Nephron progenitor cell (in vitro differentiated cells): ENCODE measurements around the gene RNASE2.

Experiments used
- DNase-seq: peaks from one replicate; pipeline ENCODE4 v3.0.0; 2021
- H3K27ac Mint-ChIP-seq: 2 replicates; pipeline ENCODE4 v1.8.0; 2021; ENCODE audit warnings: mild to moderate bottlenecking, moderate library complexity, mixed read lengths
- H3K27me3 Mint-ChIP-seq: 2 replicates; pipeline ENCODE4 v1.8.0; 2021; ENCODE audit warnings: mild to moderate bottlenecking, low read depth, mixed read lengths; ENCODE audit not compliant: poor library complexity
- H3K36me3 Mint-ChIP-seq: 2 replicates; pipeline ENCODE4 v1.8.0; 2021; ENCODE audit warnings: low read depth, mixed read lengths
- H3K4me1 Mint-ChIP-seq: 2 replicates; pipeline ENCODE4 v1.8.0; 2021; ENCODE audit warnings: mixed read lengths
- H3K4me3 Mint-ChIP-seq: 2 replicates; pipeline ENCODE4 v1.8.0; 2021; ENCODE audit warnings: mild to moderate bottlenecking, moderate library complexity, mixed read lengths
- H3K9me3 Mint-ChIP-seq: 2 replicates; pipeline ENCODE4 v1.8.0; 2021; ENCODE audit warnings: mild to moderate bottlenecking, moderate library complexity, mixed read lengths
- CTCF ChIP-seq: fragments of 200-600 bp; sonication (generic); IDR thresholded peaks from 2 replicates; pipeline ENCODE4 v1.5.0; 2021; ENCODE audit warnings: antibody characterized with exemption

RNASE2 gene

GRCh38 chr14:20996521-20996920, 41.2 kb downstream of the RNASE2 start:
- Mint-ChIP-seq H3K9me3 (no peaks in the 10 kb centered on the region), H3K36me3 (peaks cover 52% of the 10 kb centered on the region), H3K4me3 (no peak overlapping the region), H3K4me1 (peaks cover 35% of the 10 kb centered on the region), H3K27me3 (peaks cover 4% of the 10 kb centered on the region), H3K27ac (no peak overlapping the region)
- TF ChIP-seq CTCF: no peak
- no peak for DNase-seq

DNA sequence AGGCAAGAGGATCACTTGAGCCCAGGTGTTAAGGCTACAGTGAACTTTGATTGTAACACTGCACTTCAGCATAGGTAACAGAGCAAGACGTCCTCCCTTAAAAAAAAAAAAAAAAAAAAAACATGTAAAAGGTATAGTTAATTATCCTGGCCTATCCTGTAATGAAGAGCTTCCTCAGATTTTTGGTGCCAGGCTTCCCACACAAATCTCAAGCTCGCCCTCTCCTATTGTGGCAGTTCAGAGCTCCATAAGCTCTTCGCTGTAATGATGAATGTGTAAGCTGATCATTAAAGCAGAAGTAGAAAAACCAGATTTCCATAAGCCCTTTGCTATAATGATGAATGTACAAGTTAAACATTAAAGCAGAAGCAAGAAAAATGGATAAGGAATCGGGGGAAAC, 41.8 kb downstream of the RNASE2 start:
- peaks cover 4% of the 10 kb centered on the region for H3K27me3 Mint-ChIP-seq
- no peaks in the 10 kb centered on the region for H3K9me3 Mint-ChIP-seq
- H3K4me1 Mint-ChIP-seq: peaks cover 29% of the 10 kb centered on the region
- no peak overlapping the region for H3K4me3 Mint-ChIP-seq
- no peak for TF ChIP-seq CTCF
- peak overlapping the region; percentile 72 for H3K27ac Mint-ChIP-seq
- H3K36me3 Mint-ChIP-seq: peaks cover 46% of the 10 kb centered on the region
- DNase-seq: no peak

DNA sequence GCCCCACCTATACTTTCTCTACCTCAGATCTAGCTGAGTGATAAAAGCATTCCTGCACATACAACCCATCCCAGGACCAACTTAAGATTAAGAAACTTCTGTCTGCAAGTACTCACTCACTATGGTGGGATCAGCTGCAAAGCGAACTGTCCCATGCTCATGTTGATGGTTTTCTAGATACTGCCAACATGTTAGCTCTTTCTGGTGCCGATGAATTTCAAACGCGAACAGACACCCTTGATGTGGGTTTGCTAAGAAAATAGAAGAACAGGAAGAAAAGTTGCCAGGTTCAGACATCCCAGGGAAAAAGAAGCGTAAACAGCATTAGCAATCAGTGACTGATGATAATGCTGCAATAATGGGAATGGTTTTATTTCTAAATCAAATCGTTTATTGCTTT, 42.3 kb downstream of the RNASE2 start:
- H3K36me3 Mint-ChIP-seq: peaks cover 42% of the 10 kb centered on the region
- H3K9me3 Mint-ChIP-seq: no peaks in the 10 kb centered on the region
- H3K4me1 Mint-ChIP-seq: peaks cover 28% of the 10 kb centered on the region
- no peak for TF ChIP-seq CTCF
- H3K4me3 Mint-ChIP-seq: no peak overlapping the region
- peaks cover 4% of the 10 kb centered on the region for H3K27me3 Mint-ChIP-seq
- H3K27ac Mint-ChIP-seq: peak overlapping the region; percentile 72
- DNase-seq: no peak

DNA sequence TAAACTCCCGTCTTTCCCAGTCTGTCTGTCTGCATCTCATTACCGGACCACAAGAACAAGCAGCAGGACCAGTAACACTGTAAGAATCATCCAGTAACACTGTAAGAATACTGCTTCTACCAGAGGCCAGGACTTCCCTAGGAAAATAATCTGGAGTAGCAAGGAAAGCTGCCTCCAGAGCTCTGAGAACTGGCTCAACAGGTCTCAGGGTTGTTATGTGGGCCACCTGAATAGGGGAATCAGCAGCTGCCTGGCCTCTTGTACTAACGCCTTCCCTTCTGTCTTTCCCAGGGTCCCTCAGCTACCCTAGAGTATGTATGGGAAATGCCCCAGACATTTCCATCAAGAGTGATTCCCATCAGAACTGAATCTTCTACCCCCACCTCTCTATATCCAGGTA, 42.9 kb downstream of the RNASE2 start:
- H3K4me1 Mint-ChIP-seq: peaks cover 28% of the 10 kb centered on the region
- TF ChIP-seq CTCF: no peak
- H3K27me3 Mint-ChIP-seq: peaks cover 4% of the 10 kb centered on the region
- DNase-seq: no peak
- peak overlapping the region; percentile 66 for H3K27ac Mint-ChIP-seq
- H3K36me3 Mint-ChIP-seq: peaks cover 38% of the 10 kb centered on the region
- no peaks in the 10 kb centered on the region for H3K9me3 Mint-ChIP-seq
- H3K4me3 Mint-ChIP-seq: no peak overlapping the region

DNA sequence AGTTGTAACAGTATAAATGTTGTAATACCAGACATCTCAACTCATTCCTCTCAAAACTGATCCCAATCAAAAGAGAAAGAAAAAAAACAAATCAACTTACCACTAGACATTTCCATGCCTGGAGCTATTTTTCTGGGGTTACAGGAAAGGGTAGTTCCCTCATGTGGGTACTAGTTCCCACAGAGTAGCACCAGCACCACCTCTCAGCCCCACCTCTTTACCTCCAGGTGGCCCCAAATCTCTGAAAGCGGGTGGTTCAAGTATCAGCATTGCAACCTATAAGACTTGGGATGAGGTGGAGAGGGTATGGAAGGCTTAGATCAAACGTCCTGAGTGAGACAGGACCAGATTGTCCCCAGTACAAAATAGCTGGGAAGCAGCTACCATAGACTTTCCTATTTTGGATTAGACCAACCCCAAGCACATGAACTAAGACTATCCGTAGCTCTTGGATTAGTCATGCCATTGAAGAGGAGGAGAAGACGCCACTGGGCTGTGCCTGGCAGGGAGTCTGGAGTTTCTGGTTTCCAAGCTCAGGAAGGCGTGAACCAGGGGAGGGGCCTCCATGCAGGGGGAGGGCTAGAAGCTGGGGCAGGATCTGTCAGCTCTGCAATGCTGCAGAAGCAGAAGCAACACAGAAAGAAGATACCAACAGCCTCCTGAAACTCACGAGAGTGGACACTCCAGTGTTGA, 43.5 kb downstream of the RNASE2 start, which contains the start of gene SLC39A2:
TSS of gene SLC39A2 (plus strand) at position 620 of the 693 bp plus-strand sequence. CDS start 154 bp downstream, outside the sequence.
- Mint-ChIP-seq H3K27ac (peak within 1 kb of the TSS; percentile 66), H3K4me3 (no peak within 1 kb of the TSS), H3K4me1 (peaks cover 28% of the 10 kb centered on the region), H3K36me3 (peaks cover 32% of the 10 kb centered on the region), H3K27me3 (peaks cover 4% of the 10 kb centered on the region), H3K9me3 (no peaks in the 10 kb centered on the region)
- TF ChIP-seq CTCF: no peak
- DNase-seq: peak; percentile 42

DNA sequence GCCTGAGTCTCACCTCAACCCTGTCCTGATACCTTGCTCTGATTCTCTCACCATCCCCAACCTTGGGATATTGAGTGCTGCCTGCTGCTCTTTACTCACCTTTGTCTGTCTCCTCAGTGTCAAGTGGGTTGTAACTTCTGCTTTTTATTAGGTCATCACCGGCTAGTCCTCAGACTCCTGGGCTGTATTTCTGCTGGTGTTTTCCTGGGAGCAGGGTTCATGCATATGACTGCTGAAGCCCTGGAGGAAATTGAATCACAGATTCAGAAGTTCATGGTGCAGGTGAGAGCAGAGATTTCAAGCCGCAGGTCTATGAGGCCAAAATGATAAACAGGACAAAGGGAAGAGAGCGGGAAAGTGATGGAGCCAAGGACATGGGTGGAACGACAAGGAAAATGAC, 44.3 kb downstream of the RNASE2 start:
- Mint-ChIP-seq H3K27me3 (peaks cover 4% of the 10 kb centered on the region), H3K27ac (no peak overlapping the region), H3K36me3 (peaks cover 26% of the 10 kb centered on the region), H3K4me1 (peaks cover 28% of the 10 kb centered on the region), H3K9me3 (no peaks in the 10 kb centered on the region), H3K4me3 (no peak overlapping the region)
- TF ChIP-seq CTCF: no peak
- DNase-seq: no peak
